DOHH2 (cell line): ENCODE data around the gene CSMD2.

Experiments
- EZH2phosphoT487 ChIP-seq: fragments of 200-600 bp; sonication (generic); IDR thresholded peaks from 2 replicates; pipeline ENCODE4 v1.6.1; 2017; ENCODE audit warnings: borderline replicate concordance, mild to moderate bottlenecking, antibody characterized with exemption, low read length, moderate library complexity, mixed read lengths
- TF ChIP-seq, protein P1 (sequence below): fragments of 200-600 bp; sonication (generic); IDR thresholded peaks from one replicate; pipeline ENCODE4 v1.5.1; 2014; ENCODE audit warnings: antibody characterized with exemption, mild to moderate bottlenecking, low read depth, low read length; ENCODE audit not compliant: poor library complexity, severe bottlenecking

DNA sequence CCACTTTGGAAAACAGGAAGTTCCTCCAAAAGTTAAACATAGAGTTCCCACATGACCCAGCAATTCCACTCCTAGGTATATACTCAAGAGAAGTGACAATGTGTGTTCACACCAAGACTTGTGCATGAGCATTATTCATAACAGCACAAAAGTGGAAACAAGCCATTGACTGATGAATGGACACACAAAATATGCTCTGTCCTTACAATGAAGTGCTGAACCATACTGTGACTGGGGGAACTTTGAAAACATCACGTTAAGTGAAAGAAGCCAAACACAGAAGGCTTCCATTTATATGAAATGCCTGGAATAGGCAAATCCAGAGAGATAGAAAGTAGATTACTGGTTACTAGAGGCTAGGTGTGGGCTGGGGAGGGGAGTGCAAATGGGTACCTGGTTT lies 542.3 kb downstream of the CSMD2 start:
- TF ChIP-seq, protein P1, sequence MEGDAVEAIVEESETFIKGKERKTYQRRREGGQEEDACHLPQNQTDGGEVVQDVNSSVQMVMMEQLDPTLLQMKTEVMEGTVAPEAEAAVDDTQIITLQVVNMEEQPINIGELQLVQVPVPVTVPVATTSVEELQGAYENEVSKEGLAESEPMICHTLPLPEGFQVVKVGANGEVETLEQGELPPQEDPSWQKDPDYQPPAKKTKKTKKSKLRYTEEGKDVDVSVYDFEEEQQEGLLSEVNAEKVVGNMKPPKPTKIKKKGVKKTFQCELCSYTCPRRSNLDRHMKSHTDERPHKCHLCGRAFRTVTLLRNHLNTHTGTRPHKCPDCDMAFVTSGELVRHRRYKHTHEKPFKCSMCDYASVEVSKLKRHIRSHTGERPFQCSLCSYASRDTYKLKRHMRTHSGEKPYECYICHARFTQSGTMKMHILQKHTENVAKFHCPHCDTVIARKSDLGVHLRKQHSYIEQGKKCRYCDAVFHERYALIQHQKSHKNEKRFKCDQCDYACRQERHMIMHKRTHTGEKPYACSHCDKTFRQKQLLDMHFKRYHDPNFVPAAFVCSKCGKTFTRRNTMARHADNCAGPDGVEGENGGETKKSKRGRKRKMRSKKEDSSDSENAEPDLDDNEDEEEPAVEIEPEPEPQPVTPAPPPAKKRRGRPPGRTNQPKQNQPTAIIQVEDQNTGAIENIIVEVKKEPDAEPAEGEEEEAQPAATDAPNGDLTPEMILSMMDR = no peak
- no peak for TF ChIP-seq EZH2phosphoT487
